Left ventricle myocardium inferior (tissue), 1 donor: Measurements from ENCODE around the gene TTC9B. TPM values are rescaled to one million over a fixed set of nuclear protein-coding genes. Genes with fewer than 3 reads are reported as not detected.

Source experiments
- DNase-seq: peaks from one replicate; pipeline ENCODE4 v3.0.0-alpha.2; 2020
- H3K27ac ChIP-seq: fragments of 200-600 bp; replicated peaks from 2 replicates; pipeline ENCODE4 v1.8.0; 2021
- H3K27me3 ChIP-seq: fragments of 200-600 bp; 2 replicates; pipeline ENCODE4 v1.8.0; 2021; ENCODE audit warnings: low read depth
- H3K36me3 ChIP-seq: fragments of 200-600 bp; 2 replicates; pipeline ENCODE4 v1.8.0; 2021
- H3K4me1 ChIP-seq: fragments of 200-600 bp; 2 replicates; pipeline ENCODE4 v1.8.0; 2021
- H3K4me3 ChIP-seq: fragments of 200-600 bp; 2 replicates; pipeline ENCODE4 v1.8.0; 2021; ENCODE audit warnings: mild to moderate bottlenecking, moderate library complexity
- H3K9me3 ChIP-seq: fragments of 200-600 bp; replicated peaks from 2 replicates; pipeline ENCODE4 v1.8.0; 2021
- intact Hi-C: fragments of 100-400 bp; cut with micrococcal nuclease; formaldehyde crosslinking; loops from one replicate; pipeline ENCODE4 v1.11.0; 2022
- total RNA-seq: library from RNA; stranded (reverse); fragmentation: NEBNext Ultra II Directional; extraction: Animal tissue kit (Norgen Biotek cat#: 25700); gene quantifications from one replicate; pipeline ENCODE4 v1.2.1, GENCODE V29; 2021
- TF ChIP-seq, protein P1 (sequence below): fragments of 200-600 bp; IDR thresholded peaks from 2 replicates; pipeline ENCODE4 v1.8.0; 2021; ENCODE audit warnings: antibody characterized with exemption, mild to moderate bottlenecking, borderline replicate concordance
- donor health status: DM: no; HTN: yes; CAD: no; lungs with severe emphysema.

The TTC9B gene
- total RNA-seq, 1 donor from 2014 or later = not detected

DNA sequence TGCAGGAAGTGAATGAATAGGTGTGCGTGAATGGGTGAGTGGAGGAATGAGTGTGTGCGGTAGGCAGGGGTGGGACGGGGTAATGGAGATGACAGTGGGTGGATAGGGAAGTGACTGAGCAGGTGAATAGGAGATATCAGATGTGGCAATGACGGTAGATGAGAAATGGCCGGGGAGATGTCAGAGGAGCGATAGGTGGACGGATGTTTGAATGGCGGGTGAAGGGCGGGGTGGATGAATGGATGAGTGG, 1.5 kb downstream of the TTC9B start:
- no peak for DNase-seq
- peaks cover 58% of the 10 kb centered on the region for H3K27me3 ChIP-seq
- no peak overlapping the region for H3K27ac ChIP-seq
- intact Hi-C loops = no loop called here
- H3K4me1 ChIP-seq = peaks cover 7% of the 10 kb centered on the region
- peaks cover 14% of the 10 kb centered on the region for H3K36me3 ChIP-seq
- no peaks in the 10 kb centered on the region for H3K9me3 ChIP-seq
- H3K4me3 ChIP-seq = no peak overlapping the region
- TF ChIP-seq, protein P1, sequence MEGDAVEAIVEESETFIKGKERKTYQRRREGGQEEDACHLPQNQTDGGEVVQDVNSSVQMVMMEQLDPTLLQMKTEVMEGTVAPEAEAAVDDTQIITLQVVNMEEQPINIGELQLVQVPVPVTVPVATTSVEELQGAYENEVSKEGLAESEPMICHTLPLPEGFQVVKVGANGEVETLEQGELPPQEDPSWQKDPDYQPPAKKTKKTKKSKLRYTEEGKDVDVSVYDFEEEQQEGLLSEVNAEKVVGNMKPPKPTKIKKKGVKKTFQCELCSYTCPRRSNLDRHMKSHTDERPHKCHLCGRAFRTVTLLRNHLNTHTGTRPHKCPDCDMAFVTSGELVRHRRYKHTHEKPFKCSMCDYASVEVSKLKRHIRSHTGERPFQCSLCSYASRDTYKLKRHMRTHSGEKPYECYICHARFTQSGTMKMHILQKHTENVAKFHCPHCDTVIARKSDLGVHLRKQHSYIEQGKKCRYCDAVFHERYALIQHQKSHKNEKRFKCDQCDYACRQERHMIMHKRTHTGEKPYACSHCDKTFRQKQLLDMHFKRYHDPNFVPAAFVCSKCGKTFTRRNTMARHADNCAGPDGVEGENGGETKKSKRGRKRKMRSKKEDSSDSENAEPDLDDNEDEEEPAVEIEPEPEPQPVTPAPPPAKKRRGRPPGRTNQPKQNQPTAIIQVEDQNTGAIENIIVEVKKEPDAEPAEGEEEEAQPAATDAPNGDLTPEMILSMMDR = no peak

DNA sequence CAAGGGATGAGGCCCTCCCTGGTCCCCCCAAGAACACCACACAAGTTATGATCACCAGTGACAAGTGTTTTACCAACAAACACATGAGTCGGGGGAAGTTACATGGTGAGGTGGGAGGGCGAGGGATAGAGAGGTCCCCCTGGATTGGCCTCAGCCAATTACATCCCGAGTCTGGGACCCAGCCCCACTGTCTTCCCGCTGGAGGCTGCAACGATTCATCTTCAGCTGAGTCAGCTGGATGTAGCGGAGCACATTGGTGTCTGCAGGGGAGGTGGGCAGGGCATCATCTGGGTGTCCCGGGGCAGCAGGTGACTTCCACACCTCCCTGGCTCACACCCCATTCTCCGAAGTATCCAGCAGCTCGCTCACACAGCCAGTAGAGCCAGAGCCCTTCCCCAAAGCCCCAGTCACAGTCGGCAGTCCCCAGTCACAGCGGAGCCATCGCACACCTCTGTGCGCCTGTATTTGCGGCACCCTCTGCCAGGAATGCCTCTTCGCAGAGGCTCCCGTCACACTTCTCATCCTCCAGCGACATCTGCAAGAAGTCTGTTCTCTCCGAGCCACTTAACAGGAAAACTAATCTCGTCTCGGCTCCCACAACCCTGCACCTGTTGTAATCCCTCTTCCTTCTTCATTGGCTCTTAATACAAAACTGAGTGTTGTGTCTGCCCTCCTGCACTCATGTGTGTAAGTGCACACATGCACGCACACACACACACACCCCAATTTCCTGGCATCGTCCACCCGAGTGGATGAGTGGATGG, 2.0 kb downstream of the TTC9B start:
- Histone ChIP-seq H3K27me3 (peaks cover 58% of the 10 kb centered on the region), H3K4me3 (no peak overlapping the region), H3K9me3 (no peaks in the 10 kb centered on the region), H3K4me1 (peaks cover 7% of the 10 kb centered on the region), H3K27ac (no peak overlapping the region), H3K36me3 (peaks cover 18% of the 10 kb centered on the region)
- intact Hi-C loops = no loop called here
- TF ChIP-seq, protein P1 = no peak
- no peak for DNase-seq

DNA sequence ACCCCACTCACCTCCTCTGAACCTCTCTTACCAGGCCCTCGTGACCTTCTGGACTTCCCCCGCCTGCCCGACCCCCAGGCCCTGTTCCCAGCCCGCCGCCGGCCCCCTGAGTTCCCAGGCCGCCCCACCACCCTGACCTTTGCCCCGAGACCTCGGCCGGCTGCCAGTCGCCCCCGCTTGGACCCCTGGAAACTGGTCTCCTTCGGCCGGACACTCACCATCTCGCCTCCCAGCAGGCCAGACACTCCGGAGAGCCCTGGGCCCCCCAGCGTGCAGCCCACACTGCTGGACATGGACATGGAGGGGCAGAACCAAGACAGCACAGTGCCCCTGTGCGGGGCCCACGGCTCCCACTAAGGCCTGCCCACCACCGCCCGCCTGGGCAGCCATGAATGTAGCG, 3.2 kb downstream of the TTC9B start:
- peaks cover 7% of the 10 kb centered on the region for H3K4me1 ChIP-seq
- no peak overlapping the region for H3K4me3 ChIP-seq
- H3K36me3 ChIP-seq = peaks cover 30% of the 10 kb centered on the region
- H3K27me3 ChIP-seq = peaks cover 46% of the 10 kb centered on the region
- TF ChIP-seq, protein P1 = no peak
- intact Hi-C loops = no loop called here
- H3K27ac ChIP-seq = no peak overlapping the region
- H3K9me3 ChIP-seq = no peaks in the 10 kb centered on the region
- DNase-seq = no peak

DNA sequence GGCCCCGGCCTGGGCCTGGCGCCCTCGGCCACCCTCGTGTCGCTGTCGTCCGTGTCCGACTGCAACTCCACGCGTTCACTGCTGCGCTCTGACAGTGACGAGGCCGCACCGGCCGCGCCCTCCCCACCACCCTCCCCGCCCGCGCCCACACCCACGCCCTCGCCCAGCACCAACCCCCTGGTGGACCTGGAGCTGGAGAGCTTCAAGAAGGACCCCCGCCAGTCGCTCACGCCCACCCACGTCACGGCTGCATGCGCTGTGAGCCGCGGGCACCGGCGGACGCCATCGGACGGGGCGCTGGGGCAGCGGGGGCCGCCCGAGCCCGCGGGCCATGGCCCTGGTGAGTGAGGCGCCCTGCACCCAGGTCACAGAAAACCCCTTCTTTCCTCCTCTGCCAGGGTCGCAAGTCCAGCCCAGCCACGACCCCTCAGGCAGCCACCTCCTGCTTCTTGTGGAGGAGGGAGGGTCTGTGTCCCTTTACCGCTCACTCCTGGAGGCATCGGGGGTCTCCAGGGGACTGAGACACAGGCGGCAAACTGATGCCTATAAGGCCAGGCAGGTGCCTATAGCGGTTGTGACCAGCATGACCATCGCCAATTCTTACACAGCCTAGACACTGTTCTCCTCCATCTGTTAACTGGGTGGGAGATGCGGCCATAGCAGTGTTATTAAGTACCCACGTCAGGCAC, 4.2 kb downstream of the TTC9B start:
- peaks cover 40% of the 10 kb centered on the region for H3K36me3 ChIP-seq
- no peak overlapping the region for H3K4me3 ChIP-seq
- intact Hi-C loops = no loop called here
- TF ChIP-seq, protein P1 = no peak
- H3K27ac ChIP-seq = no peak overlapping the region
- H3K4me1 ChIP-seq = peaks cover 7% of the 10 kb centered on the region
- H3K9me3 ChIP-seq = no peaks in the 10 kb centered on the region
- H3K27me3 ChIP-seq = peaks cover 36% of the 10 kb centered on the region
- no peak for DNase-seq

DNA sequence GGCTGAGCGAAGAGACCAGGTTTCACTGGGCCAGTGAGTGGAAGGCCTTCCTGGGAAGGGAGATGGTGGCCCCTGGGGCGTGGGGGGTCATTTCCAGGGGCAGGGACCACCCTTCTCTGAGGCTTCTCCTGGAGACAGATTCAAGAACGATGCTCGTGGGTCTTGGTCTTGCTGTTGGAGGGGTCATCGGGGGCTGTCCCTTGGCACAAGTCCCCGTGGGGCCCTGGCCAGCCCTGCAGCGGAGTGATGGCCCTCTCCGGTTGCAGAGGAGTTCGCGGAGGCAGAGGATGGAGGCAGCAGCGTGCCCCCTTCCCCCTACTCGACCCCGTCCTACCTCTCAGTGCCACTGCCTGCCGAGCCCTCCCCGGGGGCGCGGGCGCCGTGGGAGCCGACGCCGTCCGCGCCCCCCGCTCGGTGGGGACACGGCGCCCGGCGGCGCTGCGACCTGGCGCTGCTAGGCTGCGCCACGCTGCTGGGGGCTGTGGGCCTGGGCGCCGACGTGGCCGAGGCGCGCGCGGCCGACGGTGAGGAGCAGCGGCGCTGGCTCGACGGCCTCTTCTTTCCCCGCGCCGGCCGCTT, 4.8 kb downstream of the TTC9B start:
- H3K4me1 ChIP-seq = peaks cover 7% of the 10 kb centered on the region
- intact Hi-C loops = no loop called here
- no peak overlapping the region for H3K27ac ChIP-seq
- peaks cover 30% of the 10 kb centered on the region for H3K27me3 ChIP-seq
- no peak for DNase-seq
- no peaks in the 10 kb centered on the region for H3K9me3 ChIP-seq
- no peak overlapping the region for H3K4me3 ChIP-seq
- peaks cover 46% of the 10 kb centered on the region for H3K36me3 ChIP-seq
- TF ChIP-seq, protein P1 = no peak
